Measurements from ENCODE around the gene CLDN19.

GRCh38 chr1:42766741-42767509 is 26.9 kb upstream of the CLDN19 start, which contains the start of the genes C1orf50 and P3H1:
- TF ChIP-seq CTCF (IDR thresholded peaks at IDR 0.05): no peak
- no peak for TF ChIP-seq ZFX (IDR thresholded peaks at IDR 0.05; ENCODE audit: borderline replicate concordance)
